ENCODE data around the gene MYMX. TPM values are rescaled to one million over a fixed set of nuclear protein-coding genes. Genes with fewer than 3 reads are reported as not detected.

MYMX gene
- total and polyA plus RNA-seq, 2 of the 13 experiments (the other 11 are each of a cell fraction or from before 2014, with no cell fraction given), result not detected

GRCh38 chr6:44237021-44237812 is 20.5 kb downstream of the MYMX start (continued):
- TF ChIP-seq SNAPC4 (CRISPR knock-in tag; IDR thresholded peaks at IDR 0.05), result no peak
- TF ChIP-seq YEATS2 (CRISPR knock-in tag; IDR thresholded peaks at IDR 0.05; ENCODE audit: borderline replicate concordance), result peak; percentile 57; the same call in 1 of the 2 replicates
- no peak; the same call in 1 of the 2 replicates for TF ChIP-seq MYC (CRISPR knock-in tag; IDR thresholded peaks at IDR 0.05; ENCODE audit: borderline replicate concordance)
- peak; percentile 59; the same call in 1 of the 2 replicates for TF ChIP-seq ZMYM2 (CRISPR knock-in tag; IDR thresholded peaks at IDR 0.05)
- TF ChIP-seq ZNF143 (CRISPR knock-in tag; IDR thresholded peaks at IDR 0.05), result no peak; the same call in 1 of the 2 replicates
- no peak for TF ChIP-seq ZSCAN5A (CRISPR knock-in tag; IDR thresholded peaks at IDR 0.05; ENCODE audit: borderline replicate concordance)
- 0 out of 2 replicates have a peak, but pooled peaks have one; percentile 34 for TF ChIP-seq CAMTA2 (CRISPR knock-in tag; IDR thresholded peaks at IDR 0.05; ENCODE audit: borderline replicate concordance)
- TF ChIP-seq ZBTB2 (CRISPR knock-in tag; IDR thresholded peaks at IDR 0.05; ENCODE audit: low read depth), result no peak
- 0 out of 2 replicates have a peak, but pooled peaks have one; percentile 54 for TF ChIP-seq SP2 (CRISPR knock-in tag; IDR thresholded peaks at IDR 0.05)
- no peak for TF ChIP-seq PREB (CRISPR knock-in tag; IDR thresholded peaks at IDR 0.05)
- TF ChIP-seq HDAC2 (CRISPR knock-in tag; IDR thresholded peaks at IDR 0.05), result peak; percentile 18; the same call in 1 of the 2 replicates
- no peak for TF ChIP-seq ZNF615 (CRISPR knock-in tag; IDR thresholded peaks at IDR 0.05; ENCODE audit: borderline replicate concordance)
- no peak for TF ChIP-seq ZFP62 (CRISPR knock-in tag; IDR thresholded peaks at IDR 0.05)
- 0 out of 2 replicates have a peak, but pooled peaks have one; percentile 18 for TF ChIP-seq ZNF879 (CRISPR knock-in tag; IDR thresholded peaks at IDR 0.05)
- 0 out of 2 replicates have a peak, but pooled peaks have one; percentile 20 for TF ChIP-seq ZBTB26 (CRISPR knock-in tag; IDR thresholded peaks at IDR 0.05; ENCODE audit: borderline replicate concordance)
- 0 out of 2 replicates have a peak, but pooled peaks have one; percentile 53 for TF ChIP-seq MXD1 (CRISPR knock-in tag; IDR thresholded peaks at IDR 0.05)
- TF ChIP-seq FOXC1 (CRISPR knock-in tag; IDR thresholded peaks at IDR 0.05; ENCODE audit: borderline replicate concordance), result peak; percentile 10; the same call in 1 of the 2 replicates
